ENCODE results near the gene RAET1L.
"Not testable (repeated sequence)": the region's sequence is repeated elsewhere in the genome, so short reads cannot be mapped to it uniquely, and the experiment has no call there.

RAET1L gene

DNA sequence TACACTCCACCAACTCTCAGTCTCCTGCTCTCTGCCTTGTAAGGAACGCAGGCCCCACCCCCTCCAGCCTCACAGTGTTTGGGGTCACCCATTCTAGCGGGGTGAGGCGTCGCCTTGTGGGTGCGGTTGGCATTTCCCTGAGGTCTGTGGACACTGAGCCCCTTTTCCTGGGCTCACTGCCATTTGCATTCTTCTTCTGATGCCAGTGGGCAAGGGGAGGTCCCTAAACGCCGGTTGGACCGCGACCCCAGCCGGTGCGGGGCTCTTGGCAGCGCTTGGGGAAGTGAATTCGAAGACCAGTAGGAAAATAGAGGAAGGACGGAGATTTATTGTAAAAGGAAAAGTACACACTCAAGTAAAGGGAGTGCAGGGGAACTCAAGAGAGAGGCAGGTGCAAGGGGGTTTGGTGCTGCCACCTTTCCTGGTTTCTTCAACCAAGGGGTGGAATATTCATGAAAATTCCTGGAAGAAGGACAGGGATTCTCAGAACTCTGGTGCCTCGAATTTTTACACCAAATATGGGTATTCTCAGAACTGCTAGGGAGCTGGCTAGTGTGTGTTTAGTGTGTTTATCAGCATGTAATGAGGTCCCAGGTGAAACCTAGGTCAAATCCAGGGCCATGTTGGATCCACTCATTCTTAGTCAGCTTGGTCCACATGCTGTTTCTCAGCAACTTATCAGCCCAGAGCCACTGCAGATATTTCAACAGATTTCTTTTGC lies 9.9 kb downstream of the RAET1L start:
- not testable (repeated sequence) for DNase-seq

DNA sequence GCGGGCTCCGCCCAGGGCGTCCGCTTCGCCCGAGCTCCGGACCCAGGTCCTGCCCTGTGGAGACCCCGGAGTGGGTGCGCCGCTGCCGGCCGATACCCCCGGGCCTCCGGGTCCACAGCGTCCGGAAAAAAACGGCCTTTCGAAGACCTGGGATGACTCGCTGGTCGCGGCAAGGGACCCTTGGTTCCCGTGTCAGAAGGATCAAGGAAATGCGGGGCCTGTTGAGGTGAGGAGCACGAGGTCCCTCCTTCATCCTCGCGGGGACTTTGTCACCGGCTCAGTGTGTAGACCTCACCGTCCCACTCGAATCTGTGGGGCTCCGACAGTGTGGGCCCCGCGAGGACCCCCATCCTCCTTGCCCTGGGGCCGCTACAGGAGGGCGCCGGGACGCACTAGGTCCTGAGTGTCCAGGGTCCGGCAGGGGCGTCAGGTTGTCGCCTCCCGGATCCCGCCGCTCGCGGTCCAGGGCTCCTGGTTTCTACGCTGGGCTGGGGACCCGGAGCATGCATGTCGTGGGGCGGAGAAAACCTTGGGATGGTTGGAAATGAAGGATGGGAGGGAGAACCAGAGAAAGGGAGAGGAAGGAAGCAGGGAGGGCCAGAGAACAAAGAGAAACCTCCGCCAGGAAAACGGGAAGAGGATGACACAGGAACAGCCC lies 10.6 kb downstream of the RAET1L start:
- not testable (repeated sequence) for DNase-seq

DNA sequence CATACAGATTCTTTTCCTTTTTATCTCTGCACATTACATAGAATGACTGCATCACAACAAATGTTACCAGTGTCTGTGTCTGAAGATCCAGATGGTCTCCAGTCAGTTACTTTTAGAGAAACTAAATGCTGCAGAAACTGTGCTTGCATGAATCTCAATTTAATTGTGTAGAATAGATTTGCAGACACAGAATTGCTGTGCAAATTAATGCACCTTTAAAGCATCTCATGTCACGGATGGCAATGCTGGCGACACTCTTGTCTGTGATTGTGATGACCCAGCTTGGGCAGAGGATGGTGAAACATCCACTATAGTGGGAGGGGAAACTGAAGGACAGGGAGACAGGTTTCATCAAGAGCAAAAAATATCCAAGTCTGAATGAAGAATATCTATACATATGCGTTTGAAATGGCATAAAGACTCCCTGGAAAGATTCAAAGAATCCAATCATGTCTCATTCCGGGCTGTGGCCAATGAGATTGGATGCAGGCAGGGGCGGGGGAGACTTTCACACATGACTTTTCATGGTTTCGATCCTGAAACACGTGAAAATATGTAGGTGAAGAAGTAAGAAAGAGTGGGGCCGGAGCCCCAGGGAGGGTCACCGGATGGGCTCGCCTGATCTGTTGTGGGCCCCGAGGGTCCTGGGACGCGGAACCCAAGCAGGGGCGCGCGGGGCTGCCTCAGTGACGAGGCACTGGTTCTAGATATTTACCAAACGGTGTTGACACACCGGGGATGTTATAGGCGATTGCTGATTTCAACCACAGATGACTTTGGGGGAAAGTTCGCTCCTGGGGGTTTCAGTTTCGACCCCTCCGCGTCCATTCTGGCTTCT lies 11.3 kb downstream of the RAET1L start:
- DNase-seq = not testable (repeated sequence)

DNA sequence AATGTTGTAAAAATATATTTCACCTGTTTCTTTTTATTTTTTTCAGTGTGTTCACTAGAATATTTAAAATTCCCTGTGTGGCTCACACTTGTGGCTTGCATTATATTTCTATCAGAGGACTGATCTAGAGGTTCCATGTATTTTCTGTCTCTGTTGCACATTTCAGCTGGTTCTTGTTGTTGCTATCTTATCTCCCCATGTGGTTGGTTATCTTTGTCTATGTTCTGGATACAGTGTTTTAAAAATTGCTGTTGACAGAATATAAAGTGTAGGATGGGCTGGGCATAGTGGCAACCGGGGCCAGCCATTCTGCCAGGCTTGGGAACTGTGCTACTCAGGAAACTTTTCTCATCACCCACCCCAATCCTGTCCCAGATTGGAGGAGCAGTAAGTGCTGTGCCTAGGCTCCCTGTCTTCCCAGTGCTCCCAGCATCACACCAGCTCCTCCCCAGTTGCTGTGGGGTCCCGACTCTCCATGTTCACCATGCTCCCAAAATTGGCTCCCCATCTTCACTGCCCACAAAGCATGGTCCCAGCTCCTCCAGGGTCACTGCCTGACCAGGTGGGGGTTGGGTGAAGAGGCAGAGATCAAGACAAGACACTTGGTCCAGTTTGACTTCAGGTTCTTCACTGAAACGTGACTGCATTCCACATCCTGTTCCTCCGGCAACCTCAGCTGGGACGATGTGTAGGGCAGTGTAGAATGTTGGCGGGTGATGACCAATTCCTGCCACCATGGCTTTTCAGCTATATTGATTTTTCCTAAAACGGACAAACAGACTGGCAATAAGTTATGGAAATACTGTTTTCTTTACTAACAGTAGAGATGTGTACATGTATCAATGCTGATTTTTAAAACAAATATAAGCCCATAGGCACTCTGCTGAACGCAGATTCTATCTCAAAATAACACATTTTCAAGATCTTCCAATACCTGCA lies 12.2 kb downstream of the RAET1L start:
- DNase-seq = not testable (repeated sequence)

DNA sequence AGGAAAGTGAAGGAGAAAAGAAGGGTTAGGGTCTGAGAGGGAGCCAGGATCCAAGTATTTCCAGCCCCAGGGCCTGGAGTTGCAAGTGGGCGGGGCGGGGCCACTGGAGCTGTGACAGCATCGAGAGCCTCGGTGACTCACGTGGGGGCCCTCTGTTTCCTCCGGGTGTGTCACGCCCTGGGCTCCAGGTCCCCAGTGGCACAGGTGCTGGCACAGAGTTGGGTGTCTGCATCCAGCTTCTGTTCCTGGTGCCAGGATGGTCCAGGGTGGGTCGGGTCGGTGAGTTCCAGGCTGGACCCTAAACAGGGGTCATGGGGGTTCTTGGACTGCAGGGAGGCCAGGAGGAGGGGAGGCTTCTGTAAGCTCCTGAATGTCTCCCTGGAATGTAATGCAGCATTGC lies 16.7 kb downstream of the RAET1L start:
- peak; percentile 75 for DNase-seq

DNA sequence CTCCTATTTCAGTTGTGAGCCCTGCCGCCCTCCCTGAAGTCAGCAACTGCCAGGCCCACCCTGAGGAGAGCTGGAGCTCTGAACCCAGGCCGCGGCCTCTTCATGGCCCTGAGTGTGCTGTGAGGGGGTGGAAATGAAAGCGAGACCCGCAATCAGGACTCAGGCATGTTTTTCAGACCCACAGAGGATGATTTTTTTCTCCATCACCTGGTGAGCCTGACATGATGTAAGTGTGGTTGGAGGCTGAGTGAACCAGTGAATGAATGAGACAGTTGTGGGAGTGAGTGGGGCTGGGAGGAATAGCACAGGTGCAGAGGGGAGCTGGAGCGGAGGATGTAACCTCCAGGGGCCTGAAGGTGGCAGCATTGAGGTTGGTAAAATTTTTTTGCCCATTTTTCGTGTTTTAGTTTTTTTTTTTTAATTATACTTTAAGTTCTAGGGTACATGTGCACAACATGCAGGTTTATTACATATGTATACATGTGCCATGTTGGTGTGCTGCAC lies 18.3 kb downstream of the RAET1L start:
- DNase-seq = peak; percentile 75

DNA sequence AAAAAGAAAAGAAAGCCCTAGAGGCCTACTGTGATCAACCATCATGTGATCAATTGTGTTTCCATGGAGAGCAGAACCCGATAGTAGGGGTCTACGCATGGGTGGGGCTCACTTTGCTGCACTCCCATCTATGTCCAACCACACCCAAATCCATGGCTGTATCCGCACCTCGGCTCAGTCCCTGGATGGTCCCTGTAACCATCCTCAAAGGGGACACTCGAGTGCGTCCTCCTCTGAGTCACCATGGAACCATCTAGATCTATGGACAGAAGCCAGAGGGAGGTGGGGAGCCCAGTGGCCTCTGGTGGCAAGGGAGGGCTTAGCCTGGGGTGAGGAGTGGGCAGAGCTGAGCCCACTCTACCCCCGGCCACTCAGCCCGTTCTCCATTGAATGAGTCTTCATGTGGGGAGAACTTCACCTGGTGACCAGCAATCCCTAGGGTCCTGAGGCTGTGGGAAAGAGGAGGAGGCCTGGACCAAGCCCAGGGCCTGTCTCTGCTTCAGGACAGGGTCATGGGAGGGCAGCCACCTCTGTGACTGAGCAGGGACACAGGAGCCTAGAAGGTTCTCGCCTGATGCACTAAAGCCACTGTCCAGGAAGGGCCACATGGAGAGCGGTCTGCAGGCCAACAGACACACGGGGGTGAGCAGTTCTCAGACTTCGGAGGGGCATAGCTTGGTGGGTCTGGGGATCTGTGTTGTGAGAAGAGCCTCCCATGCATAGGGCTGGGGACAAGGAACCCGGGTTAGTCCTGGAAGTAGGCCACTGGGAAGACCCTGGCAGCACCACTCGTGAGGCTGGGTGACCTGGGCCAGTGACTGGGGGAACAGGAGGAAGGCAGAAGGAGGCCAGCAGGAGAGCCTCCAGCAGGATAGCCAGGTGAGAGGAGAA lies 19.3 kb downstream of the RAET1L start:
- no peak for DNase-seq

DNA sequence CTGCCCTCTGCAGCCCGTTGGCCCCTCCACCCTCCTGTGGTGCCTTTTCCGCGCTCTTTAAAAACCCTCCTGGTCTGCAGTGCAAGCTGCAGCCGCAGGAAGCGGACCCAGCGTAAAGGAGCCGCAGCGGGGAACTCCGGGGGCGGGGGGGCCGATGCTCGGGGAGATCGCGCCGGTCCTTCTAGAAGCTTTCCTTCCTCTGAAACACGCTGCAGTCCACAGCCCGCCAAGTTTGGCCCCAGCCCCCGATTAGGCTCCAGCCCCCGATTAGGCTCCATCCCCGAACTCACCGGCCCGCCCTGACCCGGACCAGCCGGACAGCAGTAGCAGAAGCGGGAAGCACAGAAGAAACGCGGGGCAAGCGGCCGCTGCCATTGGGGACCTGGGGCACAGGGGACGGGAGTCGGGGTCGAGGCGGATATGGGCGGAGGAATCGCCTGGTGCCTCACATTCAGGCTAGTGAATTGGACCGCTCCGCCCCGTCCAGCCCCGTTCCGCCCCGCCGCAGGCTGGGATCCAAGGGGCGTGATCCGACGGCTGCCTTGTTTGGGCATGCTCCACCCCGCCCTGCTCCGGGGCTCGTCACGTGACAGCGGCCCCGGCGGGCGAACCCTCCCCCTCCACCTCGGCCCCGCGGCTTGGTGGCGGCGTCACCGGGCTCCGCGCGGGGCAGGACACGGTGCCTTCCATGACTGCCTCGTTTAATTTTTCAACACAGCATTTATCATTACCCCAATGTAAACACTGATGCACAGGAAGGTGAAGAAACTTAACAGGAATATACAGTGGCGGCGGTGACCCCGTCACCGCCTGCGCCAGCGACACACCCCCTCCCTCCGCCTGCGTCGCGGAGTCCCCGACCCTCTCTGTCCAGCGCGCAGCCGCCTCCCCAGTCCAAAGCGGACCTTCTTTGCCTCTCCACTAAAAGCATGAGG lies 20.3 kb downstream of the RAET1L start:
- peak; percentile 90 for DNase-seq

DNA sequence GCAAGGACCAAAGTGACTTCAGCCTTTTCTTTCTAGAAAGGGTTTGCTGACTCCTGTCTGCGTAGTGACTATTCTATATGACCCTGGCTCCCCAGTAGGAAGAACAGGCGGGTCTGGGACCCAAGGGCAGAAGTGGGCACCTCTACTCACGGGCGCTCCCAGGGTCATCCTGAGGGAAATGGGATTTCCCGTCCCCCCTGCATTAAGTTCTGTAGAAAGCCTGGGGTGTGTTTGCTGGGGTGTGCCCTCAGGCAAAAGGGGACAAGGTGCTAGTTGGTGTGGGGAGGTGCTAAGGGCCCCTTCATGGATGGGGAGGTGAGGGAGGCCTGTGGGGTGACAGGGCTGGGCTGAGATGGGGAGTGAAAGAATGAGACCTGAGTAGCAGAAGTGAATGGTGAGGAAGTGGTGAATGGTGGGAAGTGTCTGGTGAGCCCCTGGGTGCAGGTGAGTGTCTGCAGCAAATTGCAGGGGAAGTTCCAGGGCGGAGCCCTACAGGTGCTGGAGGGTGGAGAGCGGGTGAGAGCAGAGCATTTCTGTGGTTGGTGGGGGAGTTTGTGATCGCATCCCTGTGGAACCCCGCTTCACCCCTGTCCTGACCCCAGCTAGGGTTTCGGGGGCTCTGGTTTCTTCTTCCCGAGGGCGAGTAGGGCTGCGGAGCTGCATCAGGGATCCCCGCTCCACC lies 21.1 kb downstream of the RAET1L start:
- DNase-seq = peak; percentile 31

DNA sequence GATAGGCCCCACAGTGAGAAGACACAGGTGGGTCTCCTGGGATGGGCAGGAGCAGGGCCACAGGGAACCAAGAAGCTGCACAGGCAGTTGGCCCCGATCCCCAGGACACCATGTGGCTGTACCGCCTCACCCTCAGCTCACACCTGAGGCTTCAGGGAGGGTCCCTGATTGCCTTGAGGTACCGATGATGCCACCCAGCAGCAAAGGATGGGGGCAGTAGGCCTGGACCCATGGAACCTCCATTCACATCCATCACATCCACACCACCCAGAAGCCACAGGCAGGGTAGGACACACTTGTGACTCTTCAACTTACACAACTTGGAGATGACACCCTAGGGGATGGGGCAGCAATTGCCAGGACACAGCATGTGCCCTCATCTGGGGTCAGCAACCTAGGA lies 21.7 kb downstream of the RAET1L start:
- DNase-seq = not testable (repeated sequence)

DNA sequence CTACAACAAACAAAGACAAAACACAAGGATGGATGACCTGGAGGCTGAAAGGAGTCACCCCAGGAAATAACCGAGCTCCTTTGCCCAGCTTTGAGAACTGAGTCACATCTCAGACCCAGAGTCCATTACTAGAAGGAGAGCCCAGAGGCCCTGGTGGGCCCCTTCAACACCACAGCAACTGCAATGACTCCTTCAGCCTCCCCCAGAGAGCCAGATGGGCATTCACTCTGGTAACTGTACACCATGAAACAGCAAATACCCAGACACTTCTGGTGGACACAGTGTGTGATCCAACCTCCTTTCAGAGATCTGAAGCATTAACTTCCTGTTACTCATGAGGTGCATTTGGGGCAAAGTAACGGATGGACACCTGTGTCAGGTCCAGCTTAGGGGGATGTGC lies 22.6 kb downstream of the RAET1L start:
- no peak for DNase-seq

DNA sequence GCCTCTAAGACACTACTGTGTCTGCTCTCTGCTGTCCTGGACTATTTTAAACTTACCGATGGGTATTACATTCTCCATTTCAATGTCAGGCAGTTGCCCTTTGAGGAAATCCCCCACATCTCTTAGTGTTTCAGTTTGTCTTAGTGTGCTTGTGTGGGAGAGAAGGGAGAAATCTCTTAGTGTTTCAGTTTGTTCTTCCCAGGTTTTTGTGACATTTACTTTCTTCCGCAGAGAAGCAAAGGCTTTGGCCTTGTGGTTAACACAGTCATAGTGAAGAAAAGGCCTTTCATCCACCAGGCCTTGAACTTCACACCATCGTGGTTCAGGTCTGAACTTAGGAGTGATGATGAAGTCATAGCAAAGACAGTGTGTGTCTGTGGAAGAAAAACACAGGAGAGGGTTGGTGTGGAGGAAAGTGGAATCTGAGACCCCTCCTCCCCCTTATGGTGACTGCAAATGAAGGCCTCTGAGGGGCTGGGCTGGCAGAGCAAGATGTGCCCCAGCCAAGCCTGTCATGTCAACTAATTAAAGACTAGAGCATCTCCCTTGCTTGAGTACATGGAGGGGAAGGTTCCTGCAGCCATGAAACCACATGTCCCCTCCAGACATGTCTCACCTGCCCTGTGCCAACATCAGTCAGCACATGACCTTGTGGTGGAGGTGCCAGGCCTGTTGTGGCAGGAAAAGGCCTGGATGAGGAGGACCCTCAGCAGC lies 23.9 kb downstream of the RAET1L start:
- DNase-seq = peak; percentile 49

DNA sequence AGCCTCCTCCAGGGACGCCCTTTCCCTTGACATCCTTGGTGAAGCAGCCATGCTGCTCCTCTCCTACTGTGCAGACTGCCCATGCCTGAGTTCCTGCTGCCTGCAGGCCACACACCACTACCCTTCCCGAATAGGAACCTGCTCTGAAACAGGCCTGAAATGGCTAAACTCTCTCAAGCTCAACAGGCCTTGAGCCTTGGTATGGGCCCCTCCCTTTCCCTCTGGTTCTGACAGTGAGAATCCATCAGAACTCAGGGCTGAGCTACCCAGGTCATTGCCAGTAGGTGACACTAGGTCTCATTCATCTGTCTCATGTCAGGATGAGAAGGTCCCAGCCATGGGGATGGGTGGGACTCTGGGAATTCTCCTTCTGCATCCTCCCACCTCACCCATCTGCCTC lies 25.7 kb downstream of the RAET1L start:
- DNase-seq = no peak

DNA sequence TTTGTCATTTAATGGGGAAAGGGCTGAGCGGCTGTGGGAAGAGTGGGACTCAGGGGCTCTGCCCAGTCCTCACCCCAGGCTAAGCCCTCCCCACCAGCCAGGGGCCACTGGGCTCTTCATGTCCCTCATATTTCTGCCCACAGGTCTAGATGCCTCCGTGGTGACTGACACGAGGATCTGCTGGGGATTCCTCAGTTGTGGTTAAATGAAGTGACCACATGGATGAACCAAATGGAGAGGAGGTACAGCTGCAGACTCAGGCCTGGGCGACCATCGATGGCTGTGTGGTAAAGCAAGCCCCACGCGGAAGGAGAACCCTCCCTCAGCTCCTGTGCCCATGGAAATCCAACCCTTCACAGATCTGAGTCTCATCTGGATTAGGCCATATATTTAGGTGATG lies 29.4 kb downstream of the RAET1L start:
- DNase-seq = no peak

DNA sequence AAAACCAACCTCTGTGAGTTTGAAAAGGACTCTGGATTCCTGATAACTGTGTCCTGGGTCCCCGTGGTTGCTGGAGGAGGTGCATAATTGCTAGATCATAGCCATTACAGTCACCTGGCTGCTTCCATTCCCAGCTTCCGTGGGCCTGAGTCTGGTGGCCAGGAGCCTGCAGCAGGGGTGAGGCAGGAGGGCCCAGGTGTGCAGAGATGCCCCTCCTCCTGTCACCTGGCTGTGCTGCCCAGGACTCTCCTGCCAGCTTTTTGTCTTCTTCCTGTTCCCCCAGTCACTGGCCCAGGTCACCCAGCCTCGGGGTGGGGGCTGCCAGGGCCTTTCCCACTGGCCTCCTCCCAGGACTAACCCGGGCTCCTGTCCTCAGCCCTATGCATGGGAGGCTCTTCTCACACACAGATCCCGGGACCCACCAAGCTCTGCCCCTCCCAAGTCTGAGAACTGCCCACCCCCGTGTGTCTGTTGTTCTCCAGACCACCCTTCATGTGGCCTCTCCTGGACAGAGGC lies 30.0 kb downstream of the RAET1L start:
- no peak for DNase-seq

DNA sequence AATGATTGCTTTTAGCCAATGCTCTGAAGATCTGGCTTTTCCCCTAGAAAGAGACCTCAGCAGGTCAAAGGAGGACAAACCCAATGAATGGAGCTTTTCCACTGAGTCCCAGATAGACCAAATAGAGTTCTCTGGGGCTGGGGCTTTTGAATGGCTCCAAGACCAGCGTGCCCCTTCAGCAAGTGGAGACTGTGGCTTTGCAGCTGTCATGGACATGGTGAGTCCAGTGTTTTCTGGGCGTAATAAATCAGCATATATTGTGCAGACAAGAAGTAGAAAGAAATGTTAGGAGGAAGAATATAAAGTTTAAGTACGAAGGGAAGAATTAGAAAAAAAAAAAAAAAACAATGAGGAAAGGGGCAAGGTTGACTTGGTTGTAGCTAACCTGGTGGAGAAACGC lies 33.5 kb downstream of the RAET1L start:
- no peak for DNase-seq

DNA sequence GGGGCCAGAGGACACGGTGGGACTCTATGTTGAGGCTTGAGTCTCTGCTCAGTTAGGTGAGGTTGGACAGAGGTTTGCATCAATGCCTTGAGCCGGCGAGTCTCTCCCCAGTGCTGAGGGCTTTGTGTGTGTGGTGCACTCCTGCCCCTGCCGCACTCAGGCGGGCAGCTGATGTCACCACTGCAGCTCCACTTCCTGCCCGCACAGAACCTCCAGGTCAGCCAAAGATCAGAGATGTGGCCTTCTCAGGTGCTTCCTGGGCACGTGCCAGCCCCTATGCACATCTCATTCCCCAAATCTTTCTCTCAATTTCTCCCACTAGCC lies 33.9 kb downstream of the RAET1L start:
- not testable (repeated sequence) for DNase-seq

DNA sequence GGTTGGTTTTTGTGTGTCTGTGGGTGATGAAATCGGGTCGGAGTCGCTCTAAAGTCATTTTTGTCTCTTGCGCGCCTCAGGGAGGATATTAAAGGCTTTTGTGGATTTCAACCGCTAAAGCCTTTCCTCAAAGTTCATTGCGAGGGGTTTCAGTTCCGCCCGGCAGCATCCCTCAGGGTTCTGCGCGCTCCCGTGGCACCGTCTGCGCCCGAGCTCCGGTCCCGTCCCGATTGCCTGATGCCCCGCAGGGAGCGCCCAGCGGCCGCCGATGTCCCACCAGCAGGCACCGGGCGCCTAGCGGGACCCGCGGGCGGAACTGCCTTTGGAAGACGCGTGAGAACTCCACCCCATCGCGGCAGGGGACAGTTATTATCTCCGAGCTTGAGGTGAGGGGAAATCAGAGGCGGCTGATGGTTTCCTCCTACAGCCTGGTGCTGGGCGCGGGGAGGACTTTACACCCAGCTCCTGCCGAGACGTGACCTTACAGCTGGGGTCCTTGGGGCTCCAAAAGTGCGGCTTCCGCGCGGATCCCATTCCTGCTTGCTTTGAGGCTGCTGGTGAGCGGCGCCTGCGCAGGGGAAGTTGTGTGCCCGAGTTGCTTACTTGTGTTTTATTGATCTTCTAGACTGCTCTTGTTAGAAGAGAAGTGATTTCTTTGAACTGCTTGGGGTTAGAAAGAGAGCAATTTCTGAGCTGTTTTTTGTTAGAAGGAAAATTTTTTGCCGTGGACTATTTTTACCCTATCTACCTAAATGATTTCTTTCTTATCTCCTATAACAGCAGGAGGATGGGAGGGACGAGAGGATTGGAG lies 34.5 kb downstream of the RAET1L start:
- peak; percentile 19 for DNase-seq

Measured in activated CD4-positive, alpha-beta T cell treated with anti-CD3 and anti-CD28 coated beads for 48 hours (primary cell).